HCT116 (cell line): ENCODE measurements around the gene CAGE1. TPM values are rescaled to one million over a fixed set of nuclear protein-coding genes. Genes with fewer than 3 reads are reported as not detected.

Experiments used
- ATAC-seq: fragments of 200-7000 bp; cut with Tn5 transposase; 2 replicates; pipeline ENCODE4 v1.9.1; 2020; ENCODE audit warnings: mild to moderate bottlenecking, moderate library complexity
- BruUV-seq: library from RNA; stranded (reverse); fragments of 400-500 nt; replicated peaks from 2 replicates; lab custom pipeline; 2021; lab: Mats Ljungman, UMichigan
- CTCF ChIA-PET: fragments of 300-600 bp; sonication (Branson Sonifier 250); formaldehyde crosslinking; loops from one replicate; lab custom pipeline; 2021; ENCODE audit warnings: antibody characterized with exemption; lab: Charles Lee
- POLR2A ChIA-PET: fragments of 300-600, 350-600 bp; sonication (Branson Sonifier 250); formaldehyde crosslinking; loops from one replicate; lab custom pipeline; 2021; ENCODE audit warnings: antibody characterized with exemption; lab: Charles Lee
- RAD21 ChIA-PET, 2 experiments: fragments of 300-600 bp; sonication (Branson Sonifier 250); formaldehyde crosslinking; loops; one replicate each; lab custom pipeline; 2023; ENCODE audit warnings: low total read pairs in 2 of 2; ENCODE audit not compliant: uncharacterized antibody in 2 of 2, unreplicated experiment in 2 of 2, low non-redundant PET in 1 of 2; lab: Charles Lee
- DNase-seq: peaks from one replicate; pipeline ENCODE4 v3.0.0-alpha.2; 2010; ENCODE audit warnings: low read depth, low spot score
- H2AFZ ChIP-seq: fragments of 200-600 bp; shearing (Covaris generic), sonication (generic); 2 replicates; pipeline ENCODE4 v1.6.1; 2017; ENCODE audit warnings: low read depth, mixed run types, mixed read lengths, antibody characterized with exemption, low read length; ENCODE audit not compliant: poor library complexity, severe bottlenecking
- H3K27ac ChIP-seq: 2 replicates; pipeline ENCODE4 v1.5.1; 2012; ENCODE audit warnings: low read depth, low read length
- H3K27me3 ChIP-seq: fragments of 200-600 bp; sonication (generic); 2 replicates; pipeline ENCODE4 v1.6.1; 2016; ENCODE audit warnings: mixed run types, low read length, mixed read lengths; ENCODE audit not compliant: insufficient read depth
- H3K36me3 ChIP-seq, 2 experiments: fragments of 200-500 bp in 1 of 2; fragments of 200-600 bp in 1 of 2; sonication (Bioruptor generic) in 1 of 2; sonication (generic) in 1 of 2; 2 replicates each; pipeline versions ENCODE4 v1.5.1 to v1.6.1; 2014 to 2016; ENCODE audit warnings: low read length in 2 of 2, inconsistent platforms in 1 of 2, mixed read lengths in 1 of 2, mixed run types in 1 of 2; ENCODE audit not compliant: insufficient read depth in 2 of 2, control insufficient read depth in 1 of 2
- H3K4me1 ChIP-seq, 2 experiments: fragments of 200-600 bp in 1 of 2; sonication (generic) in 1 of 2; 2 replicates each; pipeline versions ENCODE4 v1.5.1 to v1.6.1; 2012 to 2017; ENCODE audit warnings: low read length in 2 of 2, inconsistent platforms in 1 of 2, mild to moderate bottlenecking in 1 of 2, mixed read lengths in 1 of 2, mixed run types in 1 of 2, moderate library complexity in 1 of 2; ENCODE audit not compliant: insufficient read depth in 2 of 2, control insufficient read depth in 1 of 2
- H3K4me2 ChIP-seq: fragments of 200-600 bp; sonication (generic); 2 replicates; pipeline ENCODE4 v1.6.1; 2017; ENCODE audit warnings: mixed run types, low read length, mixed read lengths
- H3K4me3 ChIP-seq, 2 experiments: fragments of 200-600 bp in 1 of 2; sonication (generic) in 1 of 2; replicated peaks in 1 of 2; 2 replicates each; pipeline ENCODE4 v1.5.1; 2011 to 2016; ENCODE audit warnings: low read length in 2 of 2, control low read depth in 1 of 2, low read depth in 1 of 2, mild to moderate bottlenecking in 1 of 2, mixed read lengths in 1 of 2, mixed run types in 1 of 2
- H3K79me2 ChIP-seq: fragments of 200-600 bp; sonication (generic); 2 replicates; pipeline ENCODE4 v1.6.1; 2017; ENCODE audit warnings: mild to moderate bottlenecking, mixed run types, low read length, moderate library complexity, mixed read lengths; ENCODE audit not compliant: insufficient read depth
- H3K9ac ChIP-seq: fragments of 200-600 bp; sonication (generic); 2 replicates; pipeline ENCODE4 v1.6.1; 2016; ENCODE audit warnings: low read length, mixed read lengths
- H3K9me2 ChIP-seq: fragments of 200-600 bp; sonication (generic), shearing (Covaris generic); 2 replicates; pipeline ENCODE4 v1.6.1; 2017; ENCODE audit warnings: mixed run types, mild to moderate bottlenecking, moderate library complexity; ENCODE audit not compliant: insufficient read depth
- H3K9me3 ChIP-seq, 2 experiments: fragments of 200-500 bp in 1 of 2; fragments of 200-600 bp in 1 of 2; sonication (Bioruptor generic) in 1 of 2; sonication (generic) in 1 of 2; 2 replicates each; pipeline ENCODE4 v1.6.1; 2014 to 2017; ENCODE audit warnings: low read length in 2 of 2, mixed read lengths in 2 of 2, inconsistent platforms in 1 of 2, low read depth in 1 of 2, mild to moderate bottlenecking in 1 of 2, mixed run types in 1 of 2, moderate library complexity in 1 of 2; ENCODE audit not compliant: control insufficient read depth in 1 of 2, insufficient read depth in 1 of 2
- H4K20me1 ChIP-seq: fragments of 200-600 bp; sonication (generic), shearing (Covaris generic); 2 replicates; pipeline ENCODE4 v1.6.1; 2017; ENCODE audit warnings: mixed run types, mild to moderate bottlenecking, moderate library complexity; ENCODE audit not compliant: insufficient read depth
- CBX3 ChIP-seq: IDR thresholded peaks from 2 replicates; pipeline ENCODE4 v1.6.1; 2012; ENCODE audit warnings: low read depth
- CEBPB ChIP-seq: IDR thresholded peaks from 2 replicates; pipeline ENCODE4 v1.6.1; 2012; ENCODE audit warnings: low read depth
- ELF1 ChIP-seq: IDR thresholded peaks from 2 replicates; pipeline ENCODE4 v1.6.1; 2012; ENCODE audit warnings: low read depth, borderline replicate concordance
- EZH2 ChIP-seq: fragments of 200-600 bp; sonication (generic); IDR thresholded peaks from 2 replicates; pipeline ENCODE4 v1.6.1; 2017; ENCODE audit warnings: antibody characterized with exemption, mixed run types
- EZH2phosphoT487 ChIP-seq: fragments of 200-600 bp; IDR thresholded peaks from 2 replicates; pipeline ENCODE4 v1.6.1; 2018; ENCODE audit warnings: antibody characterized with exemption, borderline replicate concordance
- FOSL1 ChIP-seq: IDR thresholded peaks from 2 replicates; pipeline ENCODE4 v1.6.1; 2012; ENCODE audit warnings: low read depth
- JUND ChIP-seq: IDR thresholded peaks from 2 replicates; pipeline ENCODE4 v1.6.1; 2012
- MAX ChIP-seq: IDR thresholded peaks from 2 replicates; pipeline ENCODE4 v1.6.1; 2012
- POLR2A ChIP-seq: IDR thresholded peaks from 2 replicates; pipeline ENCODE4 v1.7.0; 2011; ENCODE audit warnings: borderline replicate concordance; ENCODE audit not compliant: insufficient read depth, insufficient read length; ENCODE audit errors: extremely low read depth
- REST ChIP-seq: IDR thresholded peaks from 2 replicates; pipeline ENCODE4 v1.6.1; 2012; ENCODE audit warnings: low read depth
- SIN3A ChIP-seq: IDR thresholded peaks from 2 replicates; pipeline ENCODE4 v1.6.1; 2012; ENCODE audit warnings: low read depth
- SP1 ChIP-seq: IDR thresholded peaks from 2 replicates; pipeline ENCODE4 v1.6.1; 2012; ENCODE audit warnings: low read depth
- SRF ChIP-seq: IDR thresholded peaks from 2 replicates; pipeline ENCODE4 v1.6.1; 2012; ENCODE audit warnings: low read depth
- TCF7L2 ChIP-seq: IDR thresholded peaks from 2 replicates; pipeline ENCODE4 v1.7.0; 2011; ENCODE audit warnings: borderline replicate concordance, inconsistent platforms; ENCODE audit not compliant: insufficient read depth, insufficient read length; ENCODE audit errors: extremely low read depth
- ZNF274 ChIP-seq: fragments of 200-500 bp; sonication (Bioruptor generic); IDR thresholded peaks from 2 replicates; pipeline ENCODE4 v1.6.1; 2014; ENCODE audit warnings: mild to moderate bottlenecking, low read depth, low read length, inconsistent platforms
- intact Hi-C: fragments of 100-400 bp; cut with micrococcal nuclease; formaldehyde crosslinking; loops from 2 replicates; pipeline ENCODE4 v1.10.0; 2022
- total RNA-seq: library from RNA; stranded (reverse); gene quantifications from one replicate; pipeline ENCODE4 v1.2.1, GENCODE V29; 2021; ENCODE audit not compliant: unreplicated experiment

CAGE1 gene
- total RNA-seq, 1 experiment from 2014 or later, result 0.20 TPM

DNA sequence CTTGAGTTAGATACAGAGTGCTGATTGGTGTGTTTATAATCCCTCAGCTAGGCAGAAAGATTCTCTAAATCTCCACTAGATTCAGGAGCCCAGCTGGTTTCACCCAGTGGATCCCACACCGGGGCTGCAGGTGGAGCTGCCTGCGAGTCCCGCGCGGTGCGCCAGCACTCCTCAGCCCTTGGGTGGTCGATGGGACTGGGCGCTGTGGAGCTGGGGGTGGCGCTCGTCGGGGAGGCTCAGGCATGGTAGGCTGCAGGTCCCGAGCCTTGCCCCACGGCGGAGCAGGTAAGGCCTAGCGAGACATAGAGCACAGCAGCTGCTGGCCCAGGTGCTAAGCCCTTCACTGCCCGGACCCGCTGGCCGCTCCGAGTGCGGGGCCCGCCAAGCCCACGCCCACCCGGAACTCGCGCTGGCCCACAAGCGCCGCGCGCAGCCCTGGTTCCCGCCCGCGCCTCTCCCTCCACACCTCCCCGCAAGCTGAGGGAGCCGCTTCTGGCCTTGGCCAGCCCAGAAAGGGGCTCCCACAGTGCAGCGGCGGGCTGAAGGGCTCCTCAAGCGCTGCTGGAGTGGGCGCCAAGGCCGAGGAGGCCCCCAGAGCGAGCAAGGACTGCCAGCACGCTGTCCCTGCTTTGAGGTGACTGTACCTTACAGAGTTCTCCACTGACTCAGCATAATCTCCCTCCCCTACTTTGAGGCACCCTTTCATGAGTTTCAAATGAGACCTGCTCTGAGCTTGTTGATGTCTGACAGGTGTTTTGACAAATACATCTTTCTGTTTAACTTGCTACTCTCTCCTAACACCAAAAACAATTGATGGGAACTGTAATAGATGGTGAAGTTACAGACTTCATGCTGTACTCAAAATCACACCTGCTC is 72.6 kb downstream of the CAGE1 start:
- Histone ChIP-seq H3K79me2 (peaks cover 11% of the 10 kb centered on the region), H3K36me3 (no peaks in the 10 kb centered on the region), H2AFZ (no peak overlapping the region), H3K4me3 (no peak overlapping the region), H4K20me1 (no peaks in the 10 kb centered on the region), H3K27me3 (no peaks in the 10 kb centered on the region), H3K9ac (no peak overlapping the region), H3K9me2 (no peaks in the 10 kb centered on the region), H3K27ac (no peak overlapping the region), H3K4me2 (no peak overlapping the region), H3K4me1 (peaks cover 8 to 18% of the 10 kb centered on the region in 2 experiments), H3K9me3 (no peaks in the 10 kb centered on the region)
- TF ChIP-seq POLR2A, result no peak
- TF ChIP-seq CBX3, result no peak
- no peak for TF ChIP-seq SIN3A
- no peak for TF ChIP-seq SP1
- no peak for TF ChIP-seq JUND
- TF ChIP-seq ELF1, result no peak
- TF ChIP-seq TCF7L2, result no peak
- TF ChIP-seq MAX, result no peak
- no peak for TF ChIP-seq SRF
- no peak for TF ChIP-seq REST
- no peak for TF ChIP-seq EZH2phosphoT487
- TF ChIP-seq FOSL1, result no peak
- TF ChIP-seq EZH2, result no peak
- TF ChIP-seq CEBPB, result no peak
- TF ChIP-seq ZNF274, result no peak
- CTCF ChIA-PET, result no interaction called here
- intact Hi-C loops, result no loop called here
- RAD21 ChIA-PET, result no interaction called here
- DNase-seq (no peak), ATAC-seq (no peak)
- POLR2A ChIA-PET, result interaction anchor here (0.8 to 1.3 kb wide), 2 partner anchors 15 to 28 kb away, joined by 3 to 4 read pairs; no protein-coding TSS in a partner anchor
- BruUV-seq, result no TSS peak
